Activated naive CD4-positive, alpha-beta T cell treated with anti-CD3 and anti-CD28 coated beads, Interleukin-2, amount 50 U/mL, for 24 hours (primary cell): ENCODE data around the gene TFF3.

Experiments
- H3K27ac Mint-ChIP-seq: one replicate; pipeline ENCODE4 v1.8.0; 2021; ENCODE audit warnings: mild to moderate bottlenecking, mixed read lengths
- H3K27me3 Mint-ChIP-seq: one replicate; pipeline ENCODE4 v1.8.0; 2021; ENCODE audit warnings: mixed read lengths
- H3K36me3 Mint-ChIP-seq: one replicate; pipeline ENCODE4 v1.8.0; 2021; ENCODE audit warnings: mixed read lengths
- H3K4me1 Mint-ChIP-seq: one replicate; pipeline ENCODE4 v1.8.0; 2021; ENCODE audit warnings: mixed read lengths
- H3K4me3 Mint-ChIP-seq: one replicate; pipeline ENCODE4 v1.8.0; 2021; ENCODE audit warnings: mild to moderate bottlenecking, mixed read lengths
- H3K9me3 Mint-ChIP-seq: one replicate; pipeline ENCODE4 v1.8.0; 2021; ENCODE audit warnings: mixed read lengths

Gene TFF3

DNA sequence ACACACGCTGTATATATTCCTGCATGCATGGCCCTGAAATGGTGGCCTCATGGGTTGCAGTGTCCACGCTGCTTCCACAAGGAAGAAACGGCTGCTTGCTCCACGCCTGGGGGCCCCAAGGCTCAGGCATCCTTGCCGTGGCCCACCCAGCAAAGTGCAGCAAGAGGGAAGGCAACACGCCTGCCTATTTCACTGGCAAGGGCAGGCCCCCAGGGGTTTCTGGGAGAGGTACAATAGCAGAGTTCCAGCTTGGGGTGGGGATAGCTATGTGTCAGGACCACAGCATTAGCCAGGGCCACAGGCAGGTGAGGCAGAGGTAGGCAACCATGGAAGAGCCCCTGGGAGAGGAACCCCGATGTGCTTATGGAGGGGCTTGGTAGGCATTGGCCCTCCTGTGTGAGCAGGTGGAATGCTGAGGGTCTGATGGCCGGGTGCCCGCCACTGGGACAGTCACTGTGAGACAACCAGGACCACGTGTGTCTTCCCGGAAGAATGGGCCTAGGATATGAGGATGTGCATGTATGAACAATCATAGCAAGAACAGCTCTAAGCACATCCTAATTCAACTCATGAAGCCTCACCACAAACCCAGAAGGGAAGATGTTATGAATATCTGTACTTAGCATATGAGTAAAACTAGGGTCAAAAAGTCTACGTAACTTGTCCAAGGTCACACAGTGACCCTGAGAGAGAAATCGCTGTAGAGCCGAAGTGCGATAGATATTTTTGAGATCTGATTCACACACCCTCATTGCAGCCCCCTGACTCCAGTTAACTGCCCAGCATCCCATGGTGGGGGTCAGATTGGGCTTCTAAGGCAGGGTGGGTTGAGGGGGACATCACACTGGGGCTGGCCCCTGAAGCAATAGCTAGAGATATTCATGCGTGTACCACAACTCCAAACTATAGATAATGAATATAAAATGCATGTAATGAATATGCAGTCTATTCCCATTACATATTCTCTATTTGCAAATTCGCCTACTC is 23.8 kb upstream of the TFF3 start:
- no peaks in the 10 kb centered on the region for H3K9me3 Mint-ChIP-seq
- H3K4me3 Mint-ChIP-seq, result no peak overlapping the region

DNA sequence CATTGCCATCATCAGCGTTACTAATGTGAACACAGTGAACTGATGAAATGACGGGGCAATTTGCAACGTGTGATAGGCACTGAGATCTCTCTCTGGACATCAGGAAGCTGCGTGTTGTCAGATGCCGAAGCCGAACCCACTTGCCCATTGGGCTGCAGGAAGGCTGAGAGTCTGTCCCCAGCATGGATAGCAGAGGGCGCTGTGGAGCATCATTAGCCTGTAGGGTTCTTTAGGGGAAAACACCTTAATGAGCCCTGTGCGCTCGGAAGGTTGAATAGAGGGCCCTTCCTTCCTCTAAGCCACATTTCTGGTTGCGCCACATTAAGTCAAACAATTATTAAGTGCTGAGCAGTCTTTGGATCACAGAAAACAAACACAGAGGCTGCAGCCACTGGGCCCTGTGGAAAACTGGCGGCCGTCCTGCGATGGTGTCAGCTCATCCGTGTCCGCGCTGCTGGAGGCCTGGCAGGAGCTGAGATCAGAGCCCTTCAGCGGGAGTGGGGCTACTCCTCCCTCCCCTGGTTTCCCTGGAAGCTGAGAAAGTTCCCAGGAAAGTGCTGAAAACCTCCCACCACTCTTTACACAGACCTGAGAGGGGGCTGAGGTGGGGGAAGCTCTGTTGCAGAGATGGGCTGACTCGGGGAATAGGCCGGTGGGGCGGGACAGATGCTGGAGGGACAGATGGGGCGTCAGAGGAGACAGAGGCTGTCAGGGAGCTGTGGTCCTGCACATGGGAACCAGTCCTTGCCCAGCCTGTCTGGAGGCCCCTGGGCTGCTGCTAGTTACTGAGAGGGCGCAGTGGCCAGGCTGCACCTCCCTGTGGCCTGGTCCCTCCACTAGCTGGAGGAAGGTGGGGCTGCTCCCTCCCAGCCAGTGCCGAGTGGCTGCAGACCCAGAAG is 22.9 kb upstream of the TFF3 start:
- Mint-ChIP-seq H3K36me3 (no peaks in the 10 kb centered on the region), H3K4me3 (peak overlapping the region; percentile 34), H3K4me1 (peaks cover 12% of the 10 kb centered on the region), H3K27ac (peak overlapping the region; percentile 19), H3K9me3 (no peaks in the 10 kb centered on the region), H3K27me3 (no peaks in the 10 kb centered on the region)

More for the DNA sequence above, 23.8 kb upstream of the TFF3 start:
- Mint-ChIP-seq H3K27ac (no peak overlapping the region), H3K27me3 (no peaks in the 10 kb centered on the region), H3K4me1 (peaks cover 12% of the 10 kb centered on the region), H3K36me3 (no peaks in the 10 kb centered on the region)

DNA sequence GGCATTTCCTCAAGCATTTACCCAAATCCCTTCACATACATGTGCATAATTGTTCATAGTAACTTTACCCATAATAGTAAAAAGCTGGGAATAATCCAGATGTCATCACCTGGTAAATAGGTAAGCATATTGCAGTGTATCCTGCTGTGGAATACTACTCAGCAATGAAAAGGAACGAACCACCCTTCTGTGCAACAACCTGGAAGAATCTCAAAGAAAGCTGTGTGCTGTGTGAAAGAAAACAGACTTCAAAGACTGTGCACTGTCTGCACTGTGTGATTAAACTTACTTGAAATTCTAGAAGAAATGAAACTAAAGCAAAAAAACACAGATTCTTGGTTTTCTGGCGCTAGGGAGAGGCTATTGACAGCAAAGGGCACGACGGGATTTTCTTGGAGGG is 22.1 kb upstream of the TFF3 start:
- no peaks in the 10 kb centered on the region for H3K36me3 Mint-ChIP-seq
- peak overlapping the region; percentile 34 for H3K4me3 Mint-ChIP-seq
- no peak overlapping the region for H3K27ac Mint-ChIP-seq
- peaks cover under 1% of the 10 kb centered on the region for H3K9me3 Mint-ChIP-seq
- peaks cover 12% of the 10 kb centered on the region for H3K4me1 Mint-ChIP-seq
- H3K27me3 Mint-ChIP-seq, result no peaks in the 10 kb centered on the region

DNA sequence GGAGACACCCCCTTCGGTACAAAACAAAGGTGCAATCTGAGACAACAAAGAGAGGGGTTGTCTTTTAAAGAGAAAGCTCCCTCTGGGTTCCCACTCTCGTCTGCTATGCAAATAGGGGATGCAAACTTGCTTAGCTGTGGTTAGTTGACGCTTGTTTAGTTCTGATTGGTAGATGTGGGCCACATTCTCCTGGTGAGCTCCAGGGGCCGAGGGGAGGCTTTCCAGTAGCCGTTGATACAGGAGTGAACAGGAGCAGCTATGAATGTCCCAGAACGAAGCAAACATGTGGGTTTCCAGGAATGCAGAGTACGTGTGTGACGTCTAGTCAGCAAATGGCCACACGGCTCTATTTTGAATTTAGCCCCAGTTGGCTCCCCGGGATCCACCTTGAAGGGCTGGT is 20.8 kb upstream of the TFF3 start:
- Mint-ChIP-seq H3K27ac (no peak overlapping the region), H3K36me3 (peaks cover 5% of the 10 kb centered on the region), H3K27me3 (no peaks in the 10 kb centered on the region), H3K4me3 (no peak overlapping the region), H3K4me1 (peaks cover 12% of the 10 kb centered on the region), H3K9me3 (peaks cover 9% of the 10 kb centered on the region)

DNA sequence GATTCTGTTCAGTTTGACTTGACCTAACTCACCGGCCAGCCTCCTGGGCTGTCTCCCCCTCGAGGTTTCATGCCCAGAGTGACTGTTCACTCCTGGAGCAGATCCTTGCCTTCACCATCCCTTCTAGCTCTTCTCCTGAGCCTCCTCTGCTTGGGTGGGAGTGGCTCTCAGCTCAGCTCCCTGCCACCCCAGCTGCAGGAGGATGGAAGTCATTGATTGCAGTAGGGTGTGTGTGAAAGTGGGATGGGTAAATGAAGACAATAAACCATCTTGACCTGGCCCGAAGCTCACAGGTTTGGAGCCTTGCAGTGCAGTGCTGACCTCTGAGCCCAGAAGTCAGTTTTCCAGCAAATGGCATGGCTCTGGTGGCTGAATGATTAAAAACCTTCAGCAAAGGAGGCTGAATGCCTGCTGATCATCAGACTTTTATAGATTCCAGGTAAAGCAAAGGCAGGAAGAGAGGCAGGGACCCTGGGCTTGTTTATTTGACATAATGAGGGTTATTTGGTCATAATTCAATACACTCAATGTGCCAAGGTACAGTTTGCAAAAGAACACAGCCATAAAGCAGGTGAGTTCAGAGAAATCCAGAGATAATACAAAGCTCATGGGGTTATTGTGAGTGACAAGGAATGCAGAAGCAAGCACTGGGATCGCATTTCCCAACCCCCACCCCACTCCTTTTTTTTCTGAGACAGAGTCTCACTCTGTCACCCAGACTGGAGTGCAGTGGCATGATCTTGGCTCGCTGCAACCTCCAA is 17.5 kb upstream of the TFF3 start:
- Mint-ChIP-seq H3K9me3 (peaks cover 14% of the 10 kb centered on the region), H3K36me3 (peaks cover 7% of the 10 kb centered on the region), H3K27me3 (no peaks in the 10 kb centered on the region), H3K4me3 (no peak overlapping the region), H3K27ac (no peak overlapping the region), H3K4me1 (peaks cover 6% of the 10 kb centered on the region)

DNA sequence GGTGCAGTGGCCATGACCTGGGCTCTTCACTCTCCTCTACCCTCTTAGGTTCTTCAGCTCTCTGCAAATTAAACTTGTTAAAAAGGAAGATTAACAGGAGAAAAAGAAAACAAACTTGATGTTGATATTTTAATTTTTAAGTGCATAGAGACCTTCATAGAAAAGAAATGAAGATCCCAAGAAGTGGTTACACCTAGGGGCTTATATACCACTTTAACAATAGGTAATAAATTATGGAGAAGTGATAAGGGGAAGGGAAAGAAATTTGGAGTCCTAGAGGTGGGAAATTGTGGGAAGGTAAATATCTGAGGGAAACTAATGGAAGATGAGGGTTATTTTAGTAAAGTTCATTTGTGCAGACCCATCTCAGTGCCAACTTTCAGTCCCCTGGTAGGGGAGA is 16.5 kb upstream of the TFF3 start:
- H3K27me3 Mint-ChIP-seq, result no peaks in the 10 kb centered on the region

DNA sequence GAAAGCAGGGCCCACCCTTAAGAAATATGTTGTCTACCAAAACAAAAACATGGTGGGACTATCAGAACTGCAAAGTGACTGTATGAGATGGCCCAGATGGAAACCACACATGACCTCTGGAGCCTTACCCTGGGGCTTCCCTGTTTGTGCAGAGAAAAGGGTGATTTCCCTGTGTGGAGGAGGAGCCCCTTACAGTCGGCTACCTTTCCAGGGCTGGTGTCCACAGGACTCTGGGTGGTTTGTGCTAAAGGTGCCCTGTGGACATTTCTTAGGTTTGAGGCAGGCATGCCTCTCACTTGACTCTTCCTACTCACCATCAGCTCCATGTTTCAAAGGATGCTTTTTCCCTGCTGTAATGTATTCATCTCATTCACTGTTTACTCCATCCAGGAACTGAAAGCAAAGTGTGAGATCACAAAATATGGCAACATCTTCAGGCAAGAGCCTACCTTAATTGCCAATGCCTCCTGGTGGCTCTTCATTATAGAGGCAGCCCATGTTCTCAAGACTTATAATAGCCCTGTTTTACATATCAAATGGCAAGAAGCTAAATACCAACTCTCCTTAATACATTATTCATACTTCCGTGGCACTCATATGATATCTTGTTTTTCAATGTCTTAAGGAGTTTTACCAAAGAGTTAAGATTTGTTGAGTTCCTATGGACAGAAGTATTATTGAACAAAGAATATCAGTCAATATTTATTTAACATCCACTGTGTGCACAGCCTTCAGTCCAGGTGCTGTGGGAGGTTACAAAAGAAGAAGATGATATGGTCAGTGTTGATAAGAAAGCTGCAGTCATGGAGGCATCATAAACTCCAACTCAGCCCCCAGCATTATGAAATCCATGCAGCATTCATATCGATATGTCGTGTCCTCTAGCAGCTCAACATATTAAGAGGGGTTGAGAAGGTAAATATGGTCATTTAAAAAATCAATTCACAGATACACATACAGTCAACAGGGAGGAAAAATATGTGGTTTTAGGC is 15.5 kb upstream of the TFF3 start:
- H3K4me1 Mint-ChIP-seq, result no peaks in the 10 kb centered on the region
- H3K27me3 Mint-ChIP-seq, result no peaks in the 10 kb centered on the region
- no peak overlapping the region for H3K27ac Mint-ChIP-seq
- peaks cover 7% of the 10 kb centered on the region for H3K36me3 Mint-ChIP-seq
- H3K4me3 Mint-ChIP-seq, result no peak overlapping the region
- H3K9me3 Mint-ChIP-seq, result peaks cover 14% of the 10 kb centered on the region

More for the DNA sequence above, 16.5 kb upstream of the TFF3 start:
- peaks cover 14% of the 10 kb centered on the region for H3K9me3 Mint-ChIP-seq
- H3K4me1 Mint-ChIP-seq, result no peaks in the 10 kb centered on the region
- no peak overlapping the region for H3K27ac Mint-ChIP-seq
- no peak overlapping the region for H3K4me3 Mint-ChIP-seq
- peaks cover 7% of the 10 kb centered on the region for H3K36me3 Mint-ChIP-seq

DNA sequence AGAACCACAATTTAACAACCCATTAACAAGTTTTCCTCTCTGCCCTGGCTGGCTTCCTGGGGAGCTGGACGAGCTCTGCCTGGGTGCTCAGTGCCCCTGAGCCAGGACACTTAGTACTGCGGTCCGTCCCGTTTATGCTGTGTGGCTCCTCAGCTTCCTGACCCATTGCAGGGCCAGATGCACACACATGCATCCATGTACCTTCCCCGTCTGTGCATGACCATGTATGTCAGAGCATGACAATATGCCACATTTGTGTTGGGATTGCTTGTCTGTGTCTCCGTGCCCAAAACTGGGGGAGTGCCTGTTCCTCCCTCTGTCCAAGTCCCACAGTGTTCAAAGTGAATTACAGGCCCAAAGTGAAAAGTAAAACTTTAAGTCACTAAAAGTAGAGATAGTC is 9.7 kb upstream of the TFF3 start:
- Mint-ChIP-seq H3K36me3 (no peaks in the 10 kb centered on the region), H3K4me3 (no peak overlapping the region), H3K27ac (no peak overlapping the region), H3K9me3 (no peaks in the 10 kb centered on the region), H3K27me3 (peaks cover 4% of the 10 kb centered on the region), H3K4me1 (no peaks in the 10 kb centered on the region)

DNA sequence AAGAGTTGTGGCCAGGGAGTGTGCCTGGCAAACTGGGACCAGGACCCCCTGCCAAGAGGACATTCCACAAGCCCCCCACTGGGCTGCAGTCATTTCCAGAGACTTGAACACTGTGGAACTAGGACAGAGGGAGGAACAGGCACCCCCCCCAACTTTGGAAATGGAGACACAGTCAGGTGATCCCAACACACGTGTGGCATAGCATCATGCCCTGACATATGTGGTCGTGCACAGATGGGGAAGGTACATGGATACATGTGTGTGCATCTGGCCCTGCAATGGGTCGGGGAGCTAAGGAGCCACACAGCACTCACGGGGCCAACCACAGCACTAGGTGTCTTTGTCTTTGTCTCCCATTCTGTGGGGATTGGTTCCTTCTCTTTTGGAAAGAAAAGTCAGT is 6.6 kb upstream of the TFF3 start:
- H3K27me3 Mint-ChIP-seq, result peaks cover 4% of the 10 kb centered on the region
- no peaks in the 10 kb centered on the region for H3K36me3 Mint-ChIP-seq
- H3K4me3 Mint-ChIP-seq, result no peak overlapping the region
- peaks cover 3% of the 10 kb centered on the region for H3K4me1 Mint-ChIP-seq
- no peak overlapping the region for H3K27ac Mint-ChIP-seq
- H3K9me3 Mint-ChIP-seq, result no peaks in the 10 kb centered on the region

DNA sequence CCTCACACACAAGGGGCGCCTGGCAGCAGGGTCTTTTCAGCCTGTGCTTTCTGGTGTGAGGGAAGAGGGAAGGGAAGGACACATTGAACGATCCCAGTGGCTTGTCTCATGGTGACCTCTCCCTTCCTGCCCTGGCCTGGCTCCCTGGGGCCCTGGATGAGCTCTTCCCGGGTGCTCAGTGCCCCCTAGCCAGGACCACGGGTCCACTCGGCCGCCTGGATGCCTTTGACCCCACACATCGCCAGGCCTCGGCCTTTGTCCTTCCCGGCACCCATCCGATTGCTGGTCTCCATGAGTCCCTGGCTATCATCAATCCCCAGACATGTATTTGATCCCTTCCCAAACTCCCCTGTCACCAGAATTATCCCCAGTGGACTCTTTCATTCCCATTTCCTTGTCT is 6.0 kb upstream of the TFF3 start:
- H3K27me3 Mint-ChIP-seq, result peaks cover 4% of the 10 kb centered on the region
- H3K27ac Mint-ChIP-seq, result no peak overlapping the region
- no peaks in the 10 kb centered on the region for H3K9me3 Mint-ChIP-seq
- H3K36me3 Mint-ChIP-seq, result no peaks in the 10 kb centered on the region
- H3K4me3 Mint-ChIP-seq, result no peak overlapping the region
- H3K4me1 Mint-ChIP-seq, result peaks cover 3% of the 10 kb centered on the region

DNA sequence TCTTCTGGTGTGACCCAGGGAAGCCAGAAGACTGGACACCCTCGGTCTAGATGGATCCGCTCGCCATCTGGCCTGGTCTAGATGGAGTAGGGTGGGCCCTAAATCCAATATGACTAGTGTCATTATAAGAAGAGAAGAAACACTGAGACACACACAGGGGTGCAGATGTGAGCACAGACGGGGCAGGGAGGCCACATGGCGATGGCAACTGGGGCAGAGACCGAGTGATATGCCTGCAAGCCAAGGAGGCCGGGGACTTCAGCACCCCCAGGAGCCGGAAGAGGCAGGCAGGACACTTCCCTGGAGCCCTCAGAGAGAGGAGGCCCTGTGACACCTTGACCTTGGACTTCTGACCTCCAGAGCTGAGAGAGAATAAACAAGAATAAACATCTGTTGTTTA is 5.6 kb upstream of the TFF3 start:
- H3K27ac Mint-ChIP-seq, result no peak overlapping the region
- no peak overlapping the region for H3K4me3 Mint-ChIP-seq

DNA sequence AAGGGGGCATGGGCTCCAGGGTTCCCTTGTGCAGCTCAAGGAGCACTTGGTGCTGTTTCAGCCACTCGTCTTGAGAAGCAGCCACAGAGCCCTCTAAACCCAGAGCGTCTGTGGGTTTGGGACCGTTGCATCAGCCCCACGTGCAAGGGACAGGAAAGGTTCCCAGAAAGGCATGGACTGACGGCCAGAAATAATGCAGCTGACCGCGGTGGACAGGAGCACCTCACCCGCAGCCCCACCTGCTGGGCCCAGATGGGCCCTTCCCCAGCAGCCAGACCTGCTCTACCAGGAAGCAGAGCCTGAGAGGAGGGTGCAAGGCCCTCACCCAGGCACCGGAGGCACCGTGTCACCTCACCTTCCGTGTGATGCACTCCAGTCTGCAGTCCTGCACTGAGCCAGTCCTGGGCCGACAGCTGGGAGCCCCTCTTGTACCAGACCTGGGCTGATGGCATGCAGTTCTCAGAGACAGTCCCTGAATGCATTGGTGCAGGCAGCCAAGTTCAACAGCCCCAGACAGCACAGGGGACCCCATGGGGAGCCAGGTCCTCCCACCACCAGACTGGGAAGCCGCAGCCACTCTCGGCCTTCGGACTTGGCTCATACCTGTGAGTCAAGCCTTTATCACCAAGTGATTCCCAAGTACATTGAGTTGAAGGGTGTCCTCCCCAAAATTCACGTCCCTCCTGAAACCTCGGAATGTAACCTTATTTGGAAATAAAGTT is 4.8 kb upstream of the TFF3 start:
- no peak overlapping the region for H3K27ac Mint-ChIP-seq
- no peaks in the 10 kb centered on the region for H3K36me3 Mint-ChIP-seq
- H3K4me3 Mint-ChIP-seq, result no peak overlapping the region
- peaks cover 3% of the 10 kb centered on the region for H3K27me3 Mint-ChIP-seq
- no peaks in the 10 kb centered on the region for H3K9me3 Mint-ChIP-seq
- H3K4me1 Mint-ChIP-seq, result peaks cover 3% of the 10 kb centered on the region

More for the DNA sequence above, 5.6 kb upstream of the TFF3 start:
- Mint-ChIP-seq H3K9me3 (no peaks in the 10 kb centered on the region), H3K36me3 (no peaks in the 10 kb centered on the region), H3K27me3 (peaks cover 4% of the 10 kb centered on the region), H3K4me1 (peaks cover 3% of the 10 kb centered on the region)

DNA sequence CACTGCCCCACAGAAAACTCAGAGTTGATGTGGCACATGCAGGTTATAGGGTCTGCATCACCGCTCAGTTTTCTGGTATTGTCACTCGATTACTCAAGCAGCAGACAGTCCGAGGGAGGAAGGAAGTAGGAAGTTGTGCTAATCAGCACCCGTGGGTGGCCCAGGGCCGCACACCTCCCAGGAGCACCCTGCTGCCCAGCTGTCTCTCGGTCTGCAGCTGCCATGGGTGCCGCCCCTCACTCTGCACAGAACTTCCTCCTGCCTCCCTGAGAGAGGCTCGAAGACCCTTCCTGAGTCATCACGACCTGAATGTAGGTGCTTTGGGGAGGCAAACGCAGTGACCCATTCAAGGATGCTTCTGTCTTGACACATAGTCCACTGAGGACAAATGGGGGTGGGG is 4.2 kb upstream of the TFF3 start:
- no peaks in the 10 kb centered on the region for H3K9me3 Mint-ChIP-seq
- H3K36me3 Mint-ChIP-seq, result no peaks in the 10 kb centered on the region
- H3K4me3 Mint-ChIP-seq, result no peak overlapping the region
- peaks cover 3% of the 10 kb centered on the region for H3K27me3 Mint-ChIP-seq
- H3K4me1 Mint-ChIP-seq, result peaks cover 3% of the 10 kb centered on the region
- no peak overlapping the region for H3K27ac Mint-ChIP-seq
